HG02678 (cell line): ENCODE results near the gene ARHGAP10.

Experiments
- ATAC-seq: cut with Tn5 transposase; IDR thresholded peaks from one replicate; pipeline ENCODE4 v1.9.1; 2021; ENCODE audit warnings: mild to moderate bottlenecking, moderate library complexity; ENCODE audit not compliant: unreplicated experiment

Gene ARHGAP10

DNA sequence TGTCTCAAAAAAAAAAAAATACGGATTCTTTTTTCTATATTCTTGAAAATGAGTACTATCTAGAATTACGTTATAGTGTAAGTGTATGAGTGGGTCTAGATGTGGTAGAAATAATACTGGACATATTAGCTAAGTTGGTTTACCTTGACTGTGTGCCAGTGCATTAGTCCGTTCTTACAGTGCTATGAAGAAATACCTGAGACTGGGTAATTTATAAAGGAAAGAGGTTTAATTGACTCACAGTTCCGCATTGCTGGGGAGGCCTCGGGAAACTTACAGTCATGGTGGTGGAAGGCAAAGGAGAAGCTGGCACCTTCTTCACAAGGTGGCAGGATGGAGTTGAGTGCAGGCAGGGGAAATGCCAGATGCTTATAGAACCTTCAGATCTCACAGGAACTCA is 92.4 kb downstream of the ARHGAP10 start:
- ATAC-seq, result no peak

DNA sequence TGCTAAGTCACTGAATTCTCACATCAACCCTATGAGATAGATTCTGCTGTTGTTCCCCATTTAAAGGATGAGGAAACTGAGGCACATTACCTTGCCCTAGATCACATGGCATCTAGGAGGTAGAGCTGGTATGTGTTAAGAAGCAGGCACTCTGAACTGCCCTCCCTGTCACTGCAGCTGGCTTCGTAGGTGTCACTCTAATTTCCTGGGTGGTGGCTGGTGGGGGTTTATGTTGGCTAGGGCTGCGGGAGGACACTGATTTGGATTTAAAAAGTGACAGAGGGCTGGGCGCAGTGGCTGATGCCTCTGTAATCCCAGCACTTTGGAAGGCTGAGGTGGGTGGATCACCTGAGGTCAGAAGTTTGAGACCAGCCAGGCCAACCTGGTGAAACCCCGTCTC is 93.0 kb downstream of the ARHGAP10 start:
- no peak for ATAC-seq

DNA sequence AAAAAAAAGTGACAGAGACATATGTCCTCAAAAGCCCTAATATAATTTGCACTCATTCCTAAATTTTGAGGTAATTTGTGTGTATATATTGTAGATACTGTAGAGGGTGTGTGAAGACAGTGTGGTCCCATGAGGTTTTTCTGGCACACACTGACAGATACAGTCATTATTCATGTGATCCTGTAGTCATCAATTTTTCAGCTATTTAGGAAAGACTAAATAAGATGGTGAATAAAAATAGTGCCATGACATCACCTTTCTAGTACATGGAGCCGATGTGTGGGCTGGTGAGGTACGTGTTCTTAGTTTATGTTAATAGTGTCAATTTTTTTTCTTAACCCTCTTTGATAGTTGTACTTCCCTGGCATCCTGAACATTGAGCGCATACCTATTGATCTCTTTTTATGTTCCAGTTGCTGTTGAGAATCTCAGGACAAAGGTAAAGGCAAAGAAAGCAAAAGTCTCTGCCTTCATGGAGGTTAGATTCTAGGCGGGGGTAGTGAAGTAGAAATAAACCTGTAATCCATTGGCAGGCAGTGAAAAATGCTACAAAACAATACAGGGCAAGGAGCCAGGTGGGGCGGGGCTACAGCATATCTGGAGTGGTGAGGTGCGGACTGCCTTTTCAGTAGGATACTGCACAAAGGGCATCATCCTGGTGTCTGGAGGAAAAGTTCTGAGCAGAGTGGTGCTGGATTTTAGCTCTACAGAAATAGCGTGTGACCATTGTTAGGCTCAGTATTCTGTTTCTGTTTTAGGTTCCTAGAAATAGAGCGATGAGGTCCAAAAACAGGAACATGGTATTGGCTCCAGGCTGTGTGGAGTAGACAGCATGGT is 93.8 kb downstream of the ARHGAP10 start:
- ATAC-seq, result no peak

DNA sequence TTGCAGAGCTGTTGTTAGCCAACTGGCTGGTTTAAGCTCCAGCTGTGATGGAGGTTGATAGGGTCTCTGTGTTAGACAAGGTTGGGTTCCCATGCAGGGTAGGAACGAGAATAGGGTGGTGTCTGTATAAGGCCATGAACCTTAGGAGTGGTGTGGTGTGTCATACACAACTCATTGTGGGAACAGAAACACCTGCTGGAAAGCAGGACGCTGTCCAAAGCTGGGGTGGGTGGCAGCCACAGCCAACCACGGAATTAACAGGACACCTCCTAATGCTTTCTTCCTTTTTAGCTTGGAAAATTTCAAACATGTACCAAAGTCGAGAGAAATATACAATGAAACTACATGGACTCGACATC is 94.4 kb downstream of the ARHGAP10 start:
- no peak for ATAC-seq

DNA sequence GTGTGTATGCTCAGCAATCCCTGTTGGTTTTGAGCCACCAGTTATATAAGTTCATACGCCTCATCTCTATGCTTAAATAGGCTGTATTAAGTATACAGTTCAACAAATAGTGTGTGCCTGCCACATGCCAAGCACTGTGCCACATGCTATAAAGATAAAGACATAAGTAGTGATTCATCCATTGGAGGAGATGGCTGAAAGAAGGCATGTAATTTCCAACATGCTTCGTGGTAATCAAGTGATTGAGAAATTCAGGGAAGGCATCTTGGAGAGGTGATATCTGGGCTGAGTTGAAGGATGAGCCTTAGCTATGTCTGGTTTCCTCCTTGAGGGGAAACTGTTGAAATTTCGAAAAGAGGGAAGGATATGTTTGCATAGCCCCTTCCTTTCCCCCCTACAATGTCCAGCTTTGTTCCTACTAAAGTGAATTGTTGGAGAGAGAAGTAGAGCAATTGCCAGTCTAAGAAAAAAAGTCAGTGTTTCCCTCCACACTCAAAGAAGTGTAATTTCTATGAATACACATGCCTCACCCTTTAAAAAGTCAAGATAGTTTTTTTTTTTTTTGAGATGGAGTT is 96.5 kb downstream of the ARHGAP10 start:
- no peak for ATAC-seq

DNA sequence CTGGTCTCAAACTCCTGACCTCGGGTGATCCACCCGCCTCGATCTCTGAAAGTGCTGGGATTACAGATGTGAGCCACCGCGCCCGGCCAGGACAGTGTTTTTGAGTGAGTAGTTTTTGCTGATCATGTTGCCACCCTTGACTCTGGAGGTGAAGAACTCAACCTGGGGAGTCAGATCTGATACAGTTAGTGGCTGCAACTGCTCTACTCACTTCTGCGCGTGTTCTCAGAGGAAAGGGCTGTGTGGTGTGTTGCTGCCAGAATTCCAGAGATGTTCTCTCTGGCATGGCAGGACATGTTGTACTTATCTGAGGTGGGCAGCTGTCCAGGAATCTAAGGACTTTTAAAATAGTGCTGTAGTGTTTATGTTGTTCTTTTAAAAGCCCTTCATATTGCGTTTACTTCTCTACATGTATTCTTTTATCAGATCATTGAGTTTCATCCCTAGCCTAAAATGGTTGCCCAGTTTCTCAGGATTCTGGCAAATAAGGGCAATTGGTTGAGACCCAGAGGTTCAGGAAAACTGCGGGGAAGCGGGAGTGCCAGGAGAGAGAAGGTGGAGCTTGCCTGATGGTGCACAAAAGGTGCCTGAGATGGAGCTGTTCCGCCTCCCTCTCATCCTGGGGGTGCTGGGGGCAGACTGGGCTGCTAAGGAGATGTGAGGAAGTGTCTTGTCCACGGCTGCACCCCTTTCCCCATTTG is 97.7 kb downstream of the ARHGAP10 start:
- no peak for ATAC-seq

DNA sequence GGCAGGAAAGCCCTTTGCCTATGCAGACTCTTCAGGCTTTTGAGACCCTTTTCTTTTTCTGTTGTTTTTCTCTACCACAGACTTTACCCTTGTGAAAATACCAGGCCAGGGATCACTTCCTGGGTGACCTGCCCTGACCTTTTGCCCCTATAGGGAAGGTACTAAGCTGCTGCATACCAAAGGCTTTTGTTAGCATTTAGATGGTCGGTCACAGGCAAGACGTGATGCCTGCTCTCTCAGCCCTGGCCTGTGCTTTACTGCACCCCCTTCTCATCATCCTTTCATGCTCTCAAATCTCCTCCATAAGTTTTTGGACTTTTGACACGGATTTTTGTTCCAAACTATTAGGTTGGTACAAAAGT is 98.2 kb downstream of the ARHGAP10 start:
- ATAC-seq, result no peak

DNA sequence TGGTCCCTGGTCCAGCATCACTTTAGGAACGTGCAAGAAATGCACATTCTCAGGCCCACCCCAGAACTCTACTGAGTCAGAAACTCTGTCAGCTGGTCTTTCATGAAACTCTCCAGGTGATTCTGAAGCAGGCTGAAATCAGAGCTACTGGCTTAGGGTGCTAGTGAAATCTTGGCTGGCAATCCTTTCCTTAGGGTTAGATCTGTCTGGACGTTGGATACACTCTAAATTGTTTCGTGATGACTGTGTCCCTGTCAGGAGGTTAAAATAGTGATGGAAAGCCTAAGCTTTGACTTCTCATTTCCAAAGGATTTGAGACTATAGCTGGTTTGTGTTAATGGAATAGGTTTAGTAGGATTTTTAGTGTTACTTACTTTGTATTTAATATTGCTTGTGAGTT is 99.1 kb downstream of the ARHGAP10 start:
- ATAC-seq, result no peak

DNA sequence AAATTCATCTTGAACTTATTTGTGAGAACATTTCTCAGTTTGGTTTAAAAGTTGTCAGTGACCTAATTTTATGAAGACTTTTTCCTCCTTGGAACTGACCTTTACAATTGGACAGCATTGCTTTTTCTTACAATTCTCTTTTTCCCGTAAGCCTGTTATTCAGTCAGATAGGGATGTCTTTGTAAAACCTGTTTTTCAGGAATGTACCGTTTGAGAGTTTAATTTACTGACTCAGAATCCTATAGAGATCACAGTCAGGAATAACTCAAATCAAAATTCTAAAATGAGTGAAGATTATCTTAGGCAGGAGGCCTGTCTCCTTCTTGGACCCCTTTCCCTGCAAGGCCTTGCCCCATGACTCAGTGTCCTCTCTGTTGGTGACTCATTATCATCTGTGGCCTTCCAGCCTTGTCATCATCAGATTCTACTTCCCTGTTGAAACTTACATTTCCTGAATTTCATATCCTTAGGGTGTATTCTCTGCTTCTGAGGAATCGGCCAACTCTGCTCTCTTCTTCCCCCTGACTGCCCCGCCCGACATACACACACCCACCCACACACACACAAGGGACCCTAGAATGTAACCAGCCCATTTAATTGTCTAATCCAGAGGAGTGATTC is 99.8 kb downstream of the ARHGAP10 start:
- no peak for ATAC-seq

DNA sequence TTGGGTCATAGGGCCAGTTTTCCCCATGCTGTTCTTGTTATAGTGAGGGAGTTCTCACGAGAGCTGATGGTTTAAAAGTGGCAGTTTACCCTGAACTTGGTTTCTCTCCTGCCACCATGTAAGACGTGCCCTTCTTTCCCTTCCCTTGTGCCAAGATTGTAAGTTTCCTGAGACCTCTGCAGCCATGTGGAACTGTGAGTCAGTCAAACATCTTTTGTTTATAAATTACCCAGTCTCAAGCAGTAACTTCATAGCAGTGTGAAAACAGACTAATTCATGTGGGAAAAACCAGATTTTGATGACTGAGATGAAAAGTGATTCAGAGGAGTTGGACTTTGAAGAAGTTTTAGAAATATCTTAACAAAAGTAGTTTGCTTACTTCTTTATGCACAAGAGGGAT is 101.4 kb downstream of the ARHGAP10 start:
- no peak for ATAC-seq

DNA sequence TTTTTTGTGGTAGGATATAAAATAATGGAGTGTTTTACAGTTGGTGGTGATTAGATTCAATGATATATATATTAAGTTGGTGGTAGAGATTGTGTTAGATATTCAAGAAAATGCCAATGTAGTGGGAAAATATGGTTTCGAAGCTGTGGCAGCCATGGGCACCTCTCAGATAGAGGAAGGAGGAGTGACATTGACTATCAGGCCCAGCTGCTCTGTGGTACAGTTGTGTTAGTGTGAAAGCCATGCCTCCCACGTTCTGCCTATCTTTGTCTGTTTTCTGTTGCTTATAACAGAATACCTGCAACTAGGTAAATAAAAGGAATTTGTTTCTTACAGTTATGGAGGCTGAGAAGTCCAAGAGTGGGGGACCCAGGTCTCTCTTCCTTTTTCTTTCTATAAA is 101.9 kb downstream of the ARHGAP10 start:
- ATAC-seq, result no peak

DNA sequence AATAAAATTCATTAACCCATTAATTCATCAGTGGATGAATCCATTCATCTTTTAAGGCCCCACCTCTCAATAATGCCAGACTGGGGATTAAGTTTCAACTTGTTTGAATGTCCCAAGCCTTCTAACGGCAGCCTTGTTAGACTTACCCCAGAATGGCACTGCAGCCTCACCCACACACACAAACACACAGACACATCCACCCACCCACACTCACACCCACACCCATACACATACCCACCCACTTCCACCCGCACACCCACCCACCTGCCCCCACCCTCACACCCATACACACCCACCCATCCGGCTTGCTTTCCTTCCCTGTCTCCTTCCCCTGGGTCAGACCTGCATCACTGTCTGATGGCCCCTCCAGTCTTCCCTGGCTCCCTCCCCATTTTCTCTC is 102.6 kb downstream of the ARHGAP10 start:
- no peak for ATAC-seq

DNA sequence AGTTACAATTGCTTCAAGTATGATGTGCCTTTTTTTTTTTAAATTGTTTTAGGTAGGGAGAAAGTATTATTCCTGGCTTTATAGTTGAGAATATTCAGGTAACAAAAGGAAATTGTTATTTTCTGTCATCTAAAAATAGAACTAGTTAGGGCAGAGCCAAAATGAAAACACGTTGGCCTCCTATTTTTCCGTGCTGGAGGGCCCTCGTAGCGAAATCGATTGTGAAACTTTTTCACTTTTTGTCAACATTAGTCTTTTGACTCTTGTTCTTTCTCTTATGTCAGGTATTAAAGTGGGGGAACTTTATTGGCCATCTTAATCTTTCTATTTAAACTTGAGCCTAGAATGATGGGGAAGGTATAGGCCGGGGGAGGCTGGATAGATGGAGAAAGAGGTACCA is 104.9 kb downstream of the ARHGAP10 start:
- no peak for ATAC-seq

DNA sequence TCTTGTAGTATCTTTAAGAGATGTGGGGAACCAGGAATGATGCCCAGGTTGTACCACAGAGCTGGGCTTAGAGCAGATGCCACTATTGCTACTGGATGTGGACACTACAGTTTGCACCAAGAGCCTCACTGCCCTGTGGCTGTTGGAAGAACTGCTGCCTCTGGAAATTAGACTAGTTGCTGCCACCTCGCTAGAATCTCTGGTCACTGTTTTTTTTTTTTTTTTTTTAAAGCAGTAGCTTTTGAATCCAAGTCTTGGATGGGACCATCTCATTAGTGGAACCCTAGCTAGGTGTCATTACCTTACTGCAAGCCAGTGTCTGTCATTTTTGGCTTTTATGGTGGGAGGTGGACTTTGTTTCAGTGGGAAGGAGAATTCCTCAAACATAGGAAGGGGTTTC is 105.5 kb downstream of the ARHGAP10 start:
- ATAC-seq, result no peak

DNA sequence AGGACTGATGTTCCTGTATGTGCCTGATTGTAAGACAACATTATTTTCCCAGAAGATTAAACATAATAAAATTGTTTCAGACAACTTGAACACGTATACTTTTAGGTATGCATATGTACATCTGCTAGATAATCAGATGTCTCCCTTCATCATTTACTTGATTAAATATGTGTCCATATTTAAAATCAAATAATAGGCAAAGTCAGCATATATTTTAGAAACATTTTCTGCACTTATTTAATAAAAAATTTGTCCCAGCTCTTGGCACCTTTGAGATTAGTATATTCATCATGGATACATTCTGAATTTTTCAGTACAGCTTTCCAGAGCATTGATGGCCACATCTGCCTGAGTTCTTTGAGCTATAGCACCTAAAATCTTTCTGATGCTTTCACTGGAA is 106.0 kb downstream of the ARHGAP10 start:
- no peak for ATAC-seq

DNA sequence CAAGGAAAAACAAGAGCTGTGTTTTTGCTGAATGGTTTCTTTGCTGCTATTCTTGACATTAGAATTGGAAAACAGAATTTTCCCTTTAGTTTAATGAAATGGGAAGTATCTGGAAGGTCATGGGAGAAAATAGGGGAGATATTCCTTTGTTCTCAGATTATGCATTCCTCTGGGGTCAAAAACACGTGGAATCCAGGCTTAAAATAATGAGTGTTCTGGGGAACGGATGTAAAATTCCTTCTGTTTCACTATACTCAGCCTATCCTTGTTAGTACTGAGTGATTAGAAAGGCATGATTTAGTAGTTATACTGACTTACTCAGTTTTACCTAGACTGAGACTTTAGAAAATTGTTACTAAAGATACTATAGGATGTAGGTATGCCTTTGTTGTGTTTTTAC is 107.3 kb downstream of the ARHGAP10 start:
- ATAC-seq, result no peak

DNA sequence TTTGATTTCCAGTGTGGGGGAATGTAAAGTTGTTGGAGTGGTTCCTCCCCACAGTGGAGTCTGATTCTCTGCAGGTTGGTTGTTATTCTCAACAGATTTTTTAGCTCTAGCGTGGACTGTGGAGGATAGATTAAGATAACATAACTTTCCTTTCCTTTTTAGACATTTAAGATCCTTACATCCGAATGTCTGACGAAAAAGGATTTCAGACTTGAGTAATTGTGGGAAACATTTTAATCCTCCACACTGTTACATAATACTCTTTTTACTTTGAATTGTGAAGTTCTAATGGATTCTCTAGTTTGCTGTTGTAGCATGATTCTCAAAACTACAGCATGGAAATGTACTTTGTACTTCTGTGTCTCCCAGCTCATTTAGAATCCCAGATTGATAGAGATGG is 107.8 kb downstream of the ARHGAP10 start:
- no peak for ATAC-seq

DNA sequence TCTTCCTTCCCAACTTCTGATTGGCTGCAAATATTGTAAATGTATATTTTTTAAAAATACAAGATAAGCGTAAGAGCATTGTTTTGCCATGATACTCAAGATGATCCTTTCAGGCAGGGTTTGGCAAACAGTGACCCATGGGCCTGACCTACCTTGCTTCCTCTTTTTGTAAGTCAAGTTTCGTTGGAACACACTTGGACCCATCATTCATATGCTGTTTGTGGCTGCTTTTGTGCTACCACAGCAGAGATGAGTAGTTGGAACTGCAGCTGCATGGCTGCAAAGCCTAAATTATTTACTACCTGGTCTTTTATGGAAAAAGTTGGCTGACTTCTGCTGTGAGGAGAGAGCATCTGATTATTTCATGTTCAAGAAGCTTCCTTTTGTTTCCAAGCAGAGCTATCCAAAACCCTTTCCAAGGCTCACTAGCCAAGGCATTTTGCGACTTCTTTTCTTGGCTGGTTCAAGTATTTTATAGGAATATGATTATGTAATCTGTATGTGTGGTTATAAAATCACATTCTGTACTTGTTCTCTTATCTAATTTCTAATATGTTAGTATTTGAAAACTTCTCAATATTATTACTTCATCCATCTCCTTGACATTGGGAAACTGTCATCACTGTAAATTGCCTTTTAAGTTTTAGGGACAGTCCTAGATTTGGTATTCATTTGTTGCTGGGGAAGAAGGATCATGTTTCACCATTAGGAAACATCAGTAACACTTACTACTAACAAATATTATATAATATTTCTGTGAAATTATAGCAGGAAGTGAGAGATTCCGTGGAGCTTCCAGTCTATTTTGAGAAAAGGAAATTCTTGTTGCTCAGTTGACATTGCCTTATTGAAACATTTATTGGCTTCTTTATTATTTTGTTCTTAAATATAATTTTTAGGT is 109.2 kb downstream of the ARHGAP10 start:
- peak; percentile 67 for ATAC-seq

DNA sequence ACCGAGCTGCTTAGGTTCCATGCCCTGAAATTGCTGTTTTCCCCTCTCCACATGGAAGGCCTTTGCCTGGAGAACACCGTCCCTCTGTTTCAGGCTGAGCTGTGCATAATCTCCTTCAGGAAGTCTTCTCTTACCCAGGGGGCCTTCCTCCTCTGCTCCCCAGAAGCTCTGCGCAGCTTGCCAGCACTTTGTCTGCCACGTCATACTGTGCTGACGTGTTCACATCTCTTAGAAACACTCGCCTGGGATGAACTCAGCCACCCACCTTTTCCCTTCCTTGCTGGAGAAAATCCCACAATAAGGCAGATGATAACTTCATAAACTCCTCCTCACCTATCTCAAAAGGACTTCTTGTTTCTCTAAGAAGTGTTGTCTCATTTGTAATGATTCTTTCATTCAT is 110.7 kb downstream of the ARHGAP10 start:
- no peak for ATAC-seq

DNA sequence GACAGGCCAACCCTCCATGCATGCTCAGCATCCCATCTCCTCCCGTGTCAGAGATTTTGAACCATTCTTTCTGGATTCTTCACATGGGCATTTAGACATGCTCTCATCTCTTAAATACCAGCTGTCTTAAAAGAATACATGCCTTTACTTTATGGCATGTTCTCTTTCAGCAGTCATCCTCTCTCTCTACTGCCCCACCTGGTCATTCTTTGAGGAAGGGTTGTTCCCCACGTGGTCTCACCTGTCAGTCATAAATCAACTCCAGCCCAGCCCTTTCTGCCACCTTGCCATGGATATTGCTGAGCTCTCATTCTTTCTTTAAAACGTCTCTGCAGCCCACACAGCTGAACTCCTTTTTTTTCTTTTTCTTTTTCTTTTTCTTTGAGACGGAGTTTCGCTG is 111.3 kb downstream of the ARHGAP10 start:
- ATAC-seq, result no peak

DNA sequence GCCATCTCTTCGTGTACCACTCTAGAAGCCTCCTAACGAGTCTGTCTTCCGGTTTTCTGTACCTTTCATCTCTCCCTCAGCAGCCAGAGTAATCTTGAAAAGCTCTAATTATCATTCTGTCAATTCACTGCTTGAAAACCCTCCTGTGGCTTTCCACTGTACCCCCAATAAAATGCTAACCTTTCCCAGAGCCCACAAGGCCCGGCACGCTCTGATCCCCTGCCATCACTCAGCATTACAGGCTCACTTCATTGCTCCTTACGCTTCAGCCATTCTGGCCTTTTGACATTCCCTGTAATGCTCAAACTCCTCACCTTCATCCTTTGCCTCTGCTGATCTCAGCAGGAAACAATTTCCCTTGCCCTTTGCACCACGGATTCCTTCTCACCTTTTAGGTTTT is 112.9 kb downstream of the ARHGAP10 start:
- ATAC-seq, result no peak
